OCI-LY7 (cell line): ENCODE measurements around the gene SLC6A17.

Experiments
- CTCF ChIP-seq: fragments of 200-600 bp; sonication (generic); conservative IDR thresholded peaks from 2 replicates; pipeline ENCODE4 v1.5.1; 2014; ENCODE audit warnings: mild to moderate bottlenecking, antibody characterized with exemption, low read length, moderate library complexity, mixed read lengths
- EZH2phosphoT487 ChIP-seq: fragments of 200-600 bp; sonication (generic); IDR thresholded peaks from 2 replicates; pipeline ENCODE4 v1.6.1; 2018; ENCODE audit warnings: low read depth, borderline replicate concordance, mild to moderate bottlenecking, mixed run types, antibody characterized with exemption, low read length, moderate library complexity, mixed read lengths

- TF ChIP-seq EZH2phosphoT487 (no peak), CTCF (no peak)
Observed at GRCh38 chr1:110214454-110215404, 64.4 kb downstream of the SLC6A17 start.
